Muscle of leg (tissue), 11 donors: Measurements from ENCODE around the gene TUT4. TPM values are rescaled to one million over a fixed set of nuclear protein-coding genes. Genes with fewer than 3 reads are reported as not detected.

Source experiments
- DNase-seq: peaks from one replicate; pipeline ENCODE4 v3.0.0; 2013
- H3K27ac ChIP-seq: one replicate; pipeline ENCODE4 v1.5.1; 2013; ENCODE audit warnings: mild to moderate bottlenecking, low read length, control low read depth
- H3K27me3 ChIP-seq: one replicate; pipeline ENCODE4 v1.6.1; 2013; ENCODE audit warnings: low read length; ENCODE audit not compliant: control insufficient read depth, insufficient read depth
- H3K36me3 ChIP-seq: one replicate; pipeline ENCODE4 v1.6.1; 2013; ENCODE audit warnings: low read length; ENCODE audit not compliant: control insufficient read depth, insufficient read depth
- H3K4me1 ChIP-seq: one replicate; pipeline ENCODE4 v1.6.1; 2013; ENCODE audit warnings: low read length; ENCODE audit not compliant: control insufficient read depth, insufficient read depth
- H3K4me3 ChIP-seq: one replicate; pipeline ENCODE4 v1.5.1; 2013; ENCODE audit warnings: low read length, control low read depth
- H3K9me3 ChIP-seq: replicated peaks from 2 replicates; pipeline ENCODE4 v1.6.1; 2013; ENCODE audit warnings: low read depth, low read length; ENCODE audit not compliant: control insufficient read depth
- WGBS: methylation state at CpG from one replicate; pipeline ENCODE4 v1.1.5; 2013; ENCODE audit warnings: missing lambda C conversion rate; ENCODE audit not compliant: insufficient coverage; 5-methylcytosine and 5-hydroxymethylcytosine counted together
- polyA plus RNA-seq, 8 donors: library from polyadenylated mRNA; unstranded; fragments of 120-200 nt; gene quantifications; one replicate each; pipeline versions ENCODE4 v1.2.1 to v1.2.3, GENCODE V29; 2013; ENCODE audit warnings: inconsistent platforms in 1 of 8, low replicate concordance in 1 of 8; ENCODE audit not compliant: insufficient read length in 8 of 8, insufficient read depth in 1 of 8
- total RNA-seq: library from RNA; stranded (reverse); fragments of 120-200 nt; gene quantifications from one replicate; pipeline ENCODE4 v1.2.4, GENCODE V29; 2013

Gene TUT4
- total and polyA plus RNA-seq, 9 donors: 51.8 to 121 (median 70.6) TPM

DNA sequence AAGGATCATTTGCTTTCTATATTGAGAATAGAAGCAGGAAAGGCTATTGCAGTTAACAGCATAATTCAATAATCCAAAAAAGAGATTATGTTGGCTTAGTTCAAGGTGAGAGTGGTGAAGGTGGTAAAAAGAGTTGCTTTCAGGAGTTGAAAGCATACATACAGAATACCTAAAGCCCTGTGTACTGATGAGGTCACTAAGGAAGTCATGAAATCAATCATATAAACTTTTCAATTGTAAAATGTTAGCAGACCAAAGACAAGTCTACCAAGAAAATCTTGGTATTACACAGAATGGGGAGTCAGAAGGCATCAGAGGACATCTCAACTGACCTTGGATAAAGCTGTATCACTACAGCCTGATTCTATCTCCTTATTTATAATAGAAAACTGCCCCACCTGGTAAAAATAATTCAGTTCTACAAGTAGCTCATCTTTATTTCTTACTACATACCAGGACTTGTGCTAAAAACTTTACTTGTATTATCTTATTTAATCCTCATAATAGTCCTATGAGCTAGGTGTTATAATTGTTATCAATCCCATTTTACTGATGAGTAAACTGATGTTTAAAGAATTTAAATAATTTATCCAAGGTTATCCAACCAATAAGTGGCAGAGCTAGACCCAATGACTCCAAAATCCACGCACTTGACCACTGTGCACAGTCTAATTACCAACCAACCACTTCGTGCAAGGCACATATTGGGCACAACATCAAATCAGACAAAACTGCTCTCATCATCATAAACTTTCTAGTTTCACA is 40.9 kb downstream of the TUT4 start:
- no CpG with 5 or more reads among the region's 2 CpGs for WGBS
- DNase-seq: no peak
- Histone ChIP-seq H3K4me1 (no peaks in the 10 kb centered on the region), H3K4me3 (no peak overlapping the region), H3K27me3 (no peaks in the 10 kb centered on the region), H3K36me3 (peaks cover 17% of the 10 kb centered on the region), H3K27ac (no peak overlapping the region), H3K9me3 (no peaks in the 10 kb centered on the region)

DNA sequence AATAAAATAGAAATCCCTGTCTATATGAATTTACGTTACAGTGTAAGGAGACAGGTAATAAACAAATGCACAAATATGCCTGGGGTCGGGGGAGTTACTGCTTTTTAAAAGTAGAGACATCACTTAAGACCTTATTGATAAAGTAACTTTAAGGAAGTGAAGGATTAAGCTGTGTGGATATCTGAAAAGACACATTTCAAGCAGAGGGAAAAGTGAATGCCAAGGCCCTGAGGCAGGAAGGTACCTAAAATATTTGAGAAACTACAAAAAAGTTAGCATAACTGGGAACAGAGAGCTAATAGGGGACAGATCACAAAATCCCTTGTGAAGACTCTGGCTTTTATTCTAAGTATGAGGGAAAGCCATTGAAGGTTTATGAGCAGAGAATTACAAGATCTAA is 41.5 kb downstream of the TUT4 start:
- Histone ChIP-seq H3K27ac (no peak overlapping the region), H3K36me3 (peaks cover 17% of the 10 kb centered on the region), H3K9me3 (no peaks in the 10 kb centered on the region), H3K27me3 (no peaks in the 10 kb centered on the region), H3K4me1 (no peaks in the 10 kb centered on the region), H3K4me3 (no peak overlapping the region)
- no peak for DNase-seq
- WGBS: no CpG with 5 or more reads among the region's 2 CpGs

DNA sequence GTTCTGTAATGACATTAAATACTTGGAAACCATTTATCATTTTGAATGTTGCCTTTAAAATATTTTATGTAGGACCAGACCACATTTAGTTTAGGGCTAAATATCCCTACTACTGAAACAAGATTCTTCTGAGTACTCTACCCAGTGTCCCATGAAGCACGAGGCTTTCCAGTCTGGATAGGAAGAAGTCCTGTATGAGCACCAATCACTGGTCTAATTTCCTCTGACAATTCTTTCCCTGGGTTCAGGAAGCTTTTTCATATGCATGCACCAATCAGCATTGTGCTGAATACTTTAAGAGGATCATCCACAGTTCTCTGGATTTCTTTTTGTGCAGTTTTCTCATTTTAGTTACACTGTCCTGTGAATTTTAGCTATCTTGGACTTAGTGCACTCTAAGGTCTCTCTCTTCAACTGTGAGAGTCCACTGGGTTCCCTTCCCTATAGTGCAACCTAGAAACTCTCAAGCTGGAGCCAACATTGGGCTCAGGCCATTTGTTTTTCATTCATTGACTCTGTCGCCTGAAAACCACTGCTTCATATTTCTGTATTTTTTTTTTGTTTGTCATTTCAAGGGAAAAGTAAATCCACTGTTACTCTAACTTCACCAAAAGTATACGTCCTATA is 45.9 kb downstream of the TUT4 start:
- no CpG with 5 or more reads among the region's 3 CpGs for WGBS

DNA sequence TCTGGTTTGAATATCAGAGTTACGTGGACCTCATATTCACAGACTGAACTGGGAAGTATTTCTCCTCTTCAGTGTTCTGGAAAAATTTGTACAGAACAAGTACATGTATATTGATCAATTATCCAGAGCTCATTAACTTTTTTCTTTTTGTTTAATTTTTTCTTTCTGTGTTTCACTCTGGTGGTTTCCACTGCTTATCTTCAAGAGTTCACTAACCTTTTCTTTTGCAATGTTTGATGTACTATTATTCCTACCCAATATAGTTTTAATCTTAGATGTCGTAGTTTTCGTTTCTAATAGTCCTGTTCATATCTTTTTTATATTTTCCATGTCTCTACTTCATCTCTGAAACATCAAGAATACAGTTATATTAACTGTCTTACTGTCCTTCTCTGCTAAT is 46.5 kb downstream of the TUT4 start:
- Histone ChIP-seq H3K36me3 (peaks cover 9% of the 10 kb centered on the region), H3K27ac (no peak overlapping the region), H3K9me3 (no peaks in the 10 kb centered on the region), H3K4me3 (no peak overlapping the region), H3K27me3 (no peaks in the 10 kb centered on the region), H3K4me1 (no peaks in the 10 kb centered on the region)
- WGBS: no CpG with 5 or more reads among the region's 3 CpGs
- DNase-seq: no peak

More for the DNA sequence above, 45.9 kb downstream of the TUT4 start:
- Histone ChIP-seq H3K27ac (no peak overlapping the region), H3K9me3 (no peaks in the 10 kb centered on the region), H3K4me3 (no peak overlapping the region), H3K27me3 (no peaks in the 10 kb centered on the region), H3K4me1 (no peaks in the 10 kb centered on the region), H3K36me3 (peaks cover 9% of the 10 kb centered on the region)
- no peak for DNase-seq

DNA sequence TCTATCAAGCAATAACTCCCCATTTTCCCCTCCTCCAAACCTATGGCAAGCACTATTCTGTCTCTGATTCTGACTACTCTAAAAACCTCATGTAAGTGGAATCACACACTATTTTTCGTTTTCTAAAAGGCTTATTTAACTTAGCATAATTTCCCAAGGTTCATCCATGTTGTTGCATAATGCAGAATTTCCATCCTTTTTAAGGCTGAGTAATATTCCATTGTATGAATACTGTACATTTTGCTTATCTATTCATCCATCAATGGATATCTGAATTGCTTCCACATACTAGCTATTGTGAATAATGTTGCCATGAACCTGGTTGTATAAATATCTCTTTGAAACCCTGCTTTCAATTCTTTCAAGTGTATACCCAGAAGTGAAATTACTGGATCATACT is 48.2 kb downstream of the TUT4 start:
- WGBS: no CpG with 5 or more reads among the region's 1 CpG

DNA sequence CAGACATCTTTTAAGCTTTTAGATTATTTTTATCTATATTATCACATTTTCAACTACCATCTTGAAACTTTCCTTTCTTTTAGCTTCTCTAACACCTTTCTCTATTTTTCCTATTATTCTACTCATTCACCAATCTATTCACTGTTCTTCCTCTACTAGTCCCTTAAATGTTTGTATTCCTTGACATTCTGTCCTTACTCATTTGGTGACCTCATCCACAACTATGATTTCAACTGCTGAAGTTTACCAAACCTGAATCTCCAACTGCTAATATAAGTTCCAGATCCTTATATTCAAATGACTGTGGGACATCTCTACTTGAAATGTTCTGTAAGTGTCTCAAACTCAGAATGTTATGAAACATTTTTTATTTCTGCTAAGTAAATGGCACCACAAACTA is 49.2 kb downstream of the TUT4 start:
- H3K27ac ChIP-seq: no peak overlapping the region
- peaks cover 4% of the 10 kb centered on the region for H3K36me3 ChIP-seq
- DNase-seq: no peak
- H3K27me3 ChIP-seq: no peaks in the 10 kb centered on the region
- no peaks in the 10 kb centered on the region for H3K4me1 ChIP-seq
- no peaks in the 10 kb centered on the region for H3K9me3 ChIP-seq
- no peak overlapping the region for H3K4me3 ChIP-seq

More for the DNA sequence above, 48.2 kb downstream of the TUT4 start:
- Histone ChIP-seq H3K36me3 (peaks cover 8% of the 10 kb centered on the region), H3K9me3 (no peaks in the 10 kb centered on the region), H3K27me3 (no peaks in the 10 kb centered on the region), H3K27ac (no peak overlapping the region), H3K4me1 (no peaks in the 10 kb centered on the region), H3K4me3 (no peak overlapping the region)
- DNase-seq: no peak

GRCh38 chr1:52502789-52503188 is 50.1 kb downstream of the TUT4 start:
- Histone ChIP-seq H3K4me3 (no peak overlapping the region), H3K27me3 (no peaks in the 10 kb centered on the region), H3K27ac (no peak overlapping the region), H3K9me3 (no peaks in the 10 kb centered on the region), H3K4me1 (no peaks in the 10 kb centered on the region), H3K36me3 (no peaks in the 10 kb centered on the region)
- DNase-seq: peak; percentile 3
- 94% methylated on average over 2 of the region's 5 CpGs for WGBS

DNA sequence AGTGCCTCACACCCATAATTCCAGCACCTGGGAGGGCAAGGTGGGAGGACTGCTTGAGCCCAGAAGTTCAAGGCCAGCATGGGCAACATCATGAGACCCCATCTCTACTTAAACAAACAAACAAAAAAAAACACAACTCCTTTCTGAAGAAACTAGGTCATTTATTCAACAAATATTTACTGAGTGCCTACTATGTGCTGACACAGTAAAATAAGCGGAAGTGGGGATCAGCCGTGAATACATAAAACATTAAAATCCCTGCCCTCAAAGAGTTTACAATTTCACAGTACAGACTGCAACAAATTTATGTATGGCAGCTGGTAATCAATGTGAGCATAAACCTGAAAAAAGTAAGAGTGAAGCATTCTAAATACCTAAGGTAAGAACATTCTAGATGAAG is 65.3 kb downstream of the TUT4 start:
- DNase-seq: no peak
- no peaks in the 10 kb centered on the region for H3K27me3 ChIP-seq
- no peaks in the 10 kb centered on the region for H3K4me1 ChIP-seq
- no peaks in the 10 kb centered on the region for H3K9me3 ChIP-seq
- no CpG with 5 or more reads among the region's 2 CpGs for WGBS
- H3K27ac ChIP-seq: no peak overlapping the region
- H3K4me3 ChIP-seq: no peak overlapping the region
- peaks cover 11% of the 10 kb centered on the region for H3K36me3 ChIP-seq

DNA sequence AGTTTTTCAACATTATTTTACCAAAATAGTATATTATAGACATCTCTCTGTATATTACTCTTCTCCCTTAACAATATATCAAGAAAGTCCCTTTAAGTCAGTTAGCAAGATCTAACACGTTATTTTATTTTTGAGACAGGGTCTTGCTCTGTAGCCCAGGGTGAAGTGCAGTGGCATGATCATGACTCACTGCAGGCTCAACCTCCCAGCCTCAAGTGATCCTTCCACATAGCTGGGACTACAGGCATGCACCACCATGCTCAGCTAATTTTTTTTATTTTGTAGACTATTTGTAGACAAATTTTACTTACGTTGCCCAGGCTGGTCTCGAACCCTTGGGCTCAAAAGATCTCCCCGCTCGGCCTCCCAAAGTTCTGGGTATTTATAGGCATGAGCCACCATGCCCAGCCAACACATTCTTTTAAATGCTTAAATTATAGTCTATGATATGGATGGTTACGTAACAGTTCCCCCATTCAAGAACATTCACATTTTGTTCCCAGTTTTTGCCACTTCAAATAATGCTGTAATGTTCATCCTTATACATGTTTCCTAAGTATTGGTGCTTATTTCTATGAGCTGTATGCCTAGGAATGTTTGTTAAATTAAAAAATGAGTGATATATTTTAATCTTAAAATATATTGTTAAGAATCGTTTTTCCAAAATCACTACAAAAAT is 70.4 kb downstream of the TUT4 start:
- Histone ChIP-seq H3K27me3 (no peaks in the 10 kb centered on the region), H3K4me1 (no peaks in the 10 kb centered on the region), H3K27ac (no peak overlapping the region), H3K4me3 (no peak overlapping the region), H3K9me3 (no peaks in the 10 kb centered on the region), H3K36me3 (peaks cover 23% of the 10 kb centered on the region)
- no peak for DNase-seq
- WGBS: no CpG with 5 or more reads among the region's 7 CpGs

DNA sequence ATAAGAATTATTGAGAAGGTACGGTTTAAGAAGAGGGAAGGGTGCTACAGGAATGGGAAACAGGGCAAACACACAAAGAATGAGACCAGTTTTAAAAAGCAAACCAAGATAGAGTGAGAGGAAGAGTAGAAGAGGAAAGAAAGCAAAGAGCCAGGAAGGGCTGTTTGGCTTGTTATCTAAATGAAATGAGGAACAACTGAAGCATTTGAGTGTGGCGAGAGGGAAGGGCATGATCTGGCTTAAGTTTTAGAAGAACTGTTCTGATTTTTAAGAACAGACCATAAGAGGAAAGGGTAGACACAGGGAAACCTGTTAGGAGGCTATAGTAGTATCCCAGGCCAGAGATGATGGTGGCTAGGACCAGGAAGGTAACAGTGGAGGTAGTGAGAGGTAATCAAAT is 73.8 kb downstream of the TUT4 start:
- H3K27ac ChIP-seq: no peak overlapping the region
- DNase-seq: no peak
- WGBS: 86% methylated on average over 2 of the region's 2 CpGs
- no peaks in the 10 kb centered on the region for H3K27me3 ChIP-seq
- no peak overlapping the region for H3K4me3 ChIP-seq
- no peaks in the 10 kb centered on the region for H3K4me1 ChIP-seq
- H3K9me3 ChIP-seq: no peaks in the 10 kb centered on the region
- peaks cover 30% of the 10 kb centered on the region for H3K36me3 ChIP-seq
